VCaP (cell line): ENCODE measurements around the gene CTLA4.

Experiments
- H3K27ac ChIP-seq: fragments of 450-650 bp; 2 replicates; pipeline ENCODE4 v1.5.1; 2017
- TF ChIP-seq, protein P1 (sequence below): fragments of 450-650 bp; conservative IDR thresholded peaks from 2 replicates; pipeline ENCODE4 v1.5.1; 2017; ENCODE audit warnings: mild to moderate bottlenecking, moderate library complexity

CTLA4 gene

DNA sequence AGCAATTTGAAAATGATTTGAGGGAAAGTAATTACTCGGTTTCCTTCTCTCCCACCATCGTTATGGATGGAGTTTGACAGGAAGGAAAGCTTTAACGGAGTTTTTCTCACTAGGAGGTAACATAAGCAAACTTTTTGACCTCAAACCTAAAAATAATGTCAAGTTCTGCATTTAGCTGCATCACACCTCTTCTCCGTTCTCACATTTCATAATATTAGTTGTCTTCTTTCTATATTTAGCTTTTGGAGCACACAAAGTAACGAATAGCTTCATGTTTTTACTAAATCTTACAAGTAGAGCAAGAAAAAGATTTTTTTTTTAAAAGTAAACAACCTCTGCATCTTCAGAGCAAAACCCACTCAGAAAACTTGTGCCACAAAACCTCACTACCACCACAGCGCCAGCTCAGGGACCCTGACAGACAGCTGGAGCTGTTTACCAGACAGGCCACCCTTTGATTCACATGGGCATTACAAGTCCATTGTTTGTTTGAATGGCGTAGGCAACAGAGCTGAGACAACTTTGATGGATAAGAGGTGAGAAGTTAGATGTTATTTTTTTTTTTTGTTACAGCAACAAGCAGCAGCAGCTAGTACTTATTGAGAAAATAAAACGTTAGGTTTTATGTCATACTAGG, 47.1 kb downstream of the CTLA4 start:
- TF ChIP-seq, protein P1, sequence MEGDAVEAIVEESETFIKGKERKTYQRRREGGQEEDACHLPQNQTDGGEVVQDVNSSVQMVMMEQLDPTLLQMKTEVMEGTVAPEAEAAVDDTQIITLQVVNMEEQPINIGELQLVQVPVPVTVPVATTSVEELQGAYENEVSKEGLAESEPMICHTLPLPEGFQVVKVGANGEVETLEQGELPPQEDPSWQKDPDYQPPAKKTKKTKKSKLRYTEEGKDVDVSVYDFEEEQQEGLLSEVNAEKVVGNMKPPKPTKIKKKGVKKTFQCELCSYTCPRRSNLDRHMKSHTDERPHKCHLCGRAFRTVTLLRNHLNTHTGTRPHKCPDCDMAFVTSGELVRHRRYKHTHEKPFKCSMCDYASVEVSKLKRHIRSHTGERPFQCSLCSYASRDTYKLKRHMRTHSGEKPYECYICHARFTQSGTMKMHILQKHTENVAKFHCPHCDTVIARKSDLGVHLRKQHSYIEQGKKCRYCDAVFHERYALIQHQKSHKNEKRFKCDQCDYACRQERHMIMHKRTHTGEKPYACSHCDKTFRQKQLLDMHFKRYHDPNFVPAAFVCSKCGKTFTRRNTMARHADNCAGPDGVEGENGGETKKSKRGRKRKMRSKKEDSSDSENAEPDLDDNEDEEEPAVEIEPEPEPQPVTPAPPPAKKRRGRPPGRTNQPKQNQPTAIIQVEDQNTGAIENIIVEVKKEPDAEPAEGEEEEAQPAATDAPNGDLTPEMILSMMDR: no peak
- no peak overlapping the region for H3K27ac ChIP-seq

DNA sequence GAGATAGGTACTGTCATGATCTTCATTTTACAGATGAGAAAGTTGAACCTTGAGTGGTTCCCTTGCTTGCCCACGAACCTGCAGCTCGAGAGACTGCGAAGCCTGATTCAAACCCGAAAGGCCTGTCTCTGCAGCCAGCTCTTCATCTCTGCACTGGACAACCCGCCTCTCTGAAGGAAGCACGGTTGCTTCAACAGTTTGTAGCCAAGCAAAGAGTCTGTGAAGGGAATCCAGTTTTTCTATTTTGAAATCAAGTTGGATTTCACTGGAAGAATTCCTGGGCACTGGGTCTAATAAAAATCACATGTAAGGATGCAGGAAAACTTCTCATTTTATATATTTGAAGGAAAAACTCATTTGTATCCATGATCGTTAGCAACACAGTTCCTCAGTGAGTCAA, 47.7 kb downstream of the CTLA4 start:
- TF ChIP-seq, protein P1: no peak
- no peak overlapping the region for H3K27ac ChIP-seq

DNA sequence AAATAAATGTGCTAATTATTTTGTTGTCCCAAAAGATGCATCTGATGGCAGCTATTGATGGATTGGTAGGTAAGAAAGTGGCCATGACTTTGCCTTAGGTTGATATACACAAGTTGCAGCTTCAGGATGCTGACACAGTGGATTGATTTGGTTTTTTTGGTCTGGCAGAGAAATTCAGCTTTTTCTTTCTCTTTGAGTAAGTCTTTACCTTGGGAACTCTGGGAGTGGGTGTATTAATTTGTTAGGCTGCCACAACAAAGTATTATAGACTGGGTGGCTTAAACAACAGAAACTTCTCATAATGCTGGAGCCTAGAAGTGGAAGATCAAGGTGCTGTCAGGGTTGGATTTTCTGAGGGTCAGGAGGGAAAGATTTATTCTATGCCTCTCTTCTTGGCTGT, 49.2 kb downstream of the CTLA4 start:
- TF ChIP-seq, protein P1: no peak

DNA sequence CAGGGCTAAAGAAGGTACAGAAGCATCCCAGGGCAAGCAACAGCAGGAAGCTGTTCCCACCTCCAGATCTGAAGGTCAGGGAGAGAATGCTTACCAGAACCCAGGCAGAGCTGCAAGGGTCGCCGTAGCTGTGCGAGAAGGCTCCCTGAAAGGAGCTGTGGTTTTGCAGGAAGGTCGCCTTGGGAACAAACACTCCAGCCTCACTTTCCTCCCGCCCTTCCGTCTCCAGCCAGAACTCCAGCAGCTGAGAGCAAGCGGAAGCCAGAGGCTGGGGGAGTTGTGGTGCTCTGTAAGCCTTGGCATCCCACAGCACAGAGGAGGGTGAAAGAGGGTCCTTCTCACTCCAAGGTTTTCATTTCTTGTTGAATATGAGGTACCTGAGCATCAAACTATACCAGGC, 50.7 kb downstream of the CTLA4 start:
- TF ChIP-seq, protein P1: no peak

More for the DNA sequence above, 49.2 kb downstream of the CTLA4 start:
- H3K27ac ChIP-seq: no peak overlapping the region

DNA sequence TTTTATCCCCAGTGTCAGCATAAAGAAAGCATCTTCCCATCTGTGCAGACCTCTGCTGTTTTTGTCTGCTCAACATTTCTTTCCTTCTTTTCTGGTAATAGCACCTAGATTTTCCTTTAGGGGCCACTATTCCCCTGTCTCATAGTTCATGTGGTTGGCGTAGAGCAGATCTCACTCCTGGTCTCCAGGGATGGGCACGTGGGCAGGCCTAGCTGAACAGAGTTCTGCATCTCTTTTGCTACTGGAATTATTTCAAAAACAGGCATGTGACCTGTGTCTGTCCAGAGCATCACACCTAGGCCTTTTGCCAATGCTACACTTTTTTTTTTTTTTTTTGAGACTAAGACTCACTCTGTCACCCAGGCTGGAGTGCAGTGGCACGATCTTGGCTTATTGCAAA, 51.3 kb downstream of the CTLA4 start:
- TF ChIP-seq, protein P1: no peak
- H3K27ac ChIP-seq: no peak overlapping the region

More for the DNA sequence above, 50.7 kb downstream of the CTLA4 start:
- no peak overlapping the region for H3K27ac ChIP-seq
